MM.1S (cell line): ENCODE results near the gene PPP2R2D.

ENCODE experiments used
- EZH2phosphoT487 ChIP-seq: fragments of 300-600 bp; sonication (generic); IDR thresholded peaks from 2 replicates; pipeline ENCODE4 v1.6.1; 2018; ENCODE audit warnings: antibody characterized with exemption, low read length
- TF ChIP-seq, protein P1 (sequence below): fragments of 300-600 bp; sonication (generic); IDR thresholded peaks from 2 replicates; pipeline ENCODE4 v1.5.1; 2016; ENCODE audit warnings: antibody characterized with exemption, low read length, mixed read lengths

DNA sequence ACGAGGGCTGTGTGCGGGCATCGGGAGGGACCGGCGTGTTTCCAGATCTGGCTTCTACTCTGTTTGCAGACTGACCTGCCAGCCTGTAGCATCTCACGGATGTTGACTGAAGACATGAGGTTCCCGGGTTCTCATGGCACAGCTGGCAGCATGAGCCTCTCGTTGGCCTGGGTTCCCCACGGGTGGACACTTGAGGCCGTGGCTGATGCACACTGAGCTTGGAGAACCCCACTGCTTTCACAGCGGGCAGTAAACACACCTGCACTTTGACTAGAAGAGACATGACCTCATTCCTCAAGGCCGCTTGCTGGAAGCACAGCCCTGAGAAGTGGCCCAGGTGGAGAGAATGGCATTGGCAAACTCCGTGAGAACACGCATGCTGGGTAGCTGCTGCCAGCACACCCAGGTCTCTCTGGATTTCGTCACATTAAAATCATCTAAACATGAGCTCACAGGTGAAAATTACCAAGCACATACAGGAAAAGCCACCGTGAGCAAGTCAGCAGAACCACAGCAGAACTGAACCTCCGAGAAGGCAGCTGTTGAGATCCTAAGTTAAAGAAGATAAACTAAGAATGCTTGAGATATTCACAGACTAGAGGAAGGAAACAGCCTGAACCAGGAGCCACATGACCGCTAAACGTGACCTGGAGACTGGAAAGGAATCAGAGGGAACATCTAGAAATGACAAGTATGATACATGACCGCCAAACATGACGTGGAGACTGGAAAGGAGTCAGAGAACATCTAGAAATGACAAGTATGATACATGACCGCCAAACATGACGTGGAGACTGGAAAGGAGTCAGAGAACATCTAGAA, 48.4 kb downstream of the PPP2R2D start:
- TF ChIP-seq, protein P1, sequence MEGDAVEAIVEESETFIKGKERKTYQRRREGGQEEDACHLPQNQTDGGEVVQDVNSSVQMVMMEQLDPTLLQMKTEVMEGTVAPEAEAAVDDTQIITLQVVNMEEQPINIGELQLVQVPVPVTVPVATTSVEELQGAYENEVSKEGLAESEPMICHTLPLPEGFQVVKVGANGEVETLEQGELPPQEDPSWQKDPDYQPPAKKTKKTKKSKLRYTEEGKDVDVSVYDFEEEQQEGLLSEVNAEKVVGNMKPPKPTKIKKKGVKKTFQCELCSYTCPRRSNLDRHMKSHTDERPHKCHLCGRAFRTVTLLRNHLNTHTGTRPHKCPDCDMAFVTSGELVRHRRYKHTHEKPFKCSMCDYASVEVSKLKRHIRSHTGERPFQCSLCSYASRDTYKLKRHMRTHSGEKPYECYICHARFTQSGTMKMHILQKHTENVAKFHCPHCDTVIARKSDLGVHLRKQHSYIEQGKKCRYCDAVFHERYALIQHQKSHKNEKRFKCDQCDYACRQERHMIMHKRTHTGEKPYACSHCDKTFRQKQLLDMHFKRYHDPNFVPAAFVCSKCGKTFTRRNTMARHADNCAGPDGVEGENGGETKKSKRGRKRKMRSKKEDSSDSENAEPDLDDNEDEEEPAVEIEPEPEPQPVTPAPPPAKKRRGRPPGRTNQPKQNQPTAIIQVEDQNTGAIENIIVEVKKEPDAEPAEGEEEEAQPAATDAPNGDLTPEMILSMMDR, result no peak
- TF ChIP-seq EZH2phosphoT487, result no peak
